ENCODE data around the gene ARHGAP15.

Gene ARHGAP15

GRCh38 chr2:143691121-143691520 is 561.9 kb downstream of the ARHGAP15 start:
- no peak overlapping the region for H3K4me3 Mint-ChIP-seq
- H3K4me1 Mint-ChIP-seq, result peaks cover 22% of the 10 kb centered on the region
- H3K9me3 Mint-ChIP-seq, result no peaks in the 10 kb centered on the region
- H3K27ac Mint-ChIP-seq, result no peak overlapping the region
- H3K36me3 Mint-ChIP-seq, result peaks cover 25% of the 10 kb centered on the region
- no peaks in the 10 kb centered on the region for H3K27me3 Mint-ChIP-seq

GRCh38 chr2:143692162-143692561 is 562.9 kb downstream of the ARHGAP15 start:
- Mint-ChIP-seq H3K36me3 (peaks cover 22% of the 10 kb centered on the region), H3K27ac (no peak overlapping the region), H3K4me1 (peaks cover 16% of the 10 kb centered on the region), H3K27me3 (no peaks in the 10 kb centered on the region), H3K9me3 (no peaks in the 10 kb centered on the region), H3K4me3 (no peak overlapping the region)

- Mint-ChIP-seq H3K9me3 (no peaks in the 10 kb centered on the region), H3K27ac (no peak overlapping the region), H3K36me3 (peaks cover 25% of the 10 kb centered on the region), H3K4me3 (no peak overlapping the region), H3K4me1 (peaks cover 11% of the 10 kb centered on the region), H3K27me3 (no peaks in the 10 kb centered on the region)
Observed at GRCh38 chr2:143692967-143693366, 563.7 kb downstream of the ARHGAP15 start.

- H3K9me3 Mint-ChIP-seq, result no peaks in the 10 kb centered on the region
- peaks cover under 1% of the 10 kb centered on the region for H3K4me1 Mint-ChIP-seq
- no peak overlapping the region for H3K27ac Mint-ChIP-seq
- no peaks in the 10 kb centered on the region for H3K27me3 Mint-ChIP-seq
- peaks cover 20% of the 10 kb centered on the region for H3K36me3 Mint-ChIP-seq
- H3K4me3 Mint-ChIP-seq, result no peak overlapping the region
Observed at GRCh38 chr2:143694335-143694734, 565.1 kb downstream of the ARHGAP15 start.

GRCh38 chr2:143696651-143697050 is 567.4 kb downstream of the ARHGAP15 start:
- H3K27ac Mint-ChIP-seq, result no peak overlapping the region
- H3K36me3 Mint-ChIP-seq, result peaks cover 19% of the 10 kb centered on the region
- H3K4me3 Mint-ChIP-seq, result no peak overlapping the region
- no peaks in the 10 kb centered on the region for H3K9me3 Mint-ChIP-seq
- no peaks in the 10 kb centered on the region for H3K4me1 Mint-ChIP-seq
- no peaks in the 10 kb centered on the region for H3K27me3 Mint-ChIP-seq

GRCh38 chr2:143697744-143698143 is 568.5 kb downstream of the ARHGAP15 start:
- H3K36me3 Mint-ChIP-seq, result peaks cover 18% of the 10 kb centered on the region
- H3K27me3 Mint-ChIP-seq, result no peaks in the 10 kb centered on the region
- H3K27ac Mint-ChIP-seq, result peak overlapping the region; percentile 10
- no peaks in the 10 kb centered on the region for H3K4me1 Mint-ChIP-seq
- no peaks in the 10 kb centered on the region for H3K9me3 Mint-ChIP-seq
- H3K4me3 Mint-ChIP-seq, result no peak overlapping the region

GRCh38 chr2:143698352-143698751 is 569.1 kb downstream of the ARHGAP15 start:
- H3K4me3 Mint-ChIP-seq, result no peak overlapping the region
- no peaks in the 10 kb centered on the region for H3K9me3 Mint-ChIP-seq
- no peaks in the 10 kb centered on the region for H3K27me3 Mint-ChIP-seq
- peak overlapping the region; percentile 17 for H3K27ac Mint-ChIP-seq
- peaks cover 19% of the 10 kb centered on the region for H3K36me3 Mint-ChIP-seq
- H3K4me1 Mint-ChIP-seq, result no peaks in the 10 kb centered on the region

- peaks cover under 1% of the 10 kb centered on the region for H3K4me1 Mint-ChIP-seq
- H3K27ac Mint-ChIP-seq, result no peak overlapping the region
- no peaks in the 10 kb centered on the region for H3K27me3 Mint-ChIP-seq
- H3K36me3 Mint-ChIP-seq, result peaks cover 26% of the 10 kb centered on the region
- no peaks in the 10 kb centered on the region for H3K9me3 Mint-ChIP-seq
- H3K4me3 Mint-ChIP-seq, result no peak overlapping the region
Observed at GRCh38 chr2:143698888-143699570, 569.8 kb downstream of the ARHGAP15 start.

- Mint-ChIP-seq H3K27ac (no peak overlapping the region), H3K9me3 (no peaks in the 10 kb centered on the region), H3K36me3 (peaks cover 40% of the 10 kb centered on the region), H3K4me1 (peaks cover 11% of the 10 kb centered on the region), H3K27me3 (no peaks in the 10 kb centered on the region), H3K4me3 (no peak overlapping the region)
Observed at GRCh38 chr2:143700865-143701264, 571.6 kb downstream of the ARHGAP15 start.

GRCh38 chr2:143701785-143702184 is 572.6 kb downstream of the ARHGAP15 start:
- peaks cover 39% of the 10 kb centered on the region for H3K36me3 Mint-ChIP-seq
- no peak overlapping the region for H3K4me3 Mint-ChIP-seq
- H3K27ac Mint-ChIP-seq, result no peak overlapping the region
- H3K4me1 Mint-ChIP-seq, result peaks cover 13% of the 10 kb centered on the region
- H3K27me3 Mint-ChIP-seq, result no peaks in the 10 kb centered on the region
- peaks cover 1% of the 10 kb centered on the region for H3K9me3 Mint-ChIP-seq

GRCh38 chr2:143702931-143703330 is 573.7 kb downstream of the ARHGAP15 start:
- peaks cover 16% of the 10 kb centered on the region for H3K4me1 Mint-ChIP-seq
- H3K27me3 Mint-ChIP-seq, result no peaks in the 10 kb centered on the region
- peaks cover 11% of the 10 kb centered on the region for H3K9me3 Mint-ChIP-seq
- H3K4me3 Mint-ChIP-seq, result no peak overlapping the region
- no peak overlapping the region for H3K27ac Mint-ChIP-seq
- H3K36me3 Mint-ChIP-seq, result peaks cover 47% of the 10 kb centered on the region

- Mint-ChIP-seq H3K27ac (no peak overlapping the region), H3K4me3 (no peak overlapping the region), H3K36me3 (peaks cover 52% of the 10 kb centered on the region), H3K9me3 (peaks cover 11% of the 10 kb centered on the region), H3K27me3 (no peaks in the 10 kb centered on the region), H3K4me1 (peaks cover 16% of the 10 kb centered on the region)
Observed at GRCh38 chr2:143704451-143705106, 575.4 kb downstream of the ARHGAP15 start.

- Mint-ChIP-seq H3K4me1 (peaks cover 18% of the 10 kb centered on the region), H3K9me3 (peaks cover 17% of the 10 kb centered on the region), H3K27me3 (no peaks in the 10 kb centered on the region), H3K36me3 (peaks cover 58% of the 10 kb centered on the region), H3K4me3 (no peak overlapping the region), H3K27ac (no peak overlapping the region)
Observed at GRCh38 chr2:143705108-143705707, 576.0 kb downstream of the ARHGAP15 start.

- Mint-ChIP-seq H3K27ac (no peak overlapping the region), H3K27me3 (no peaks in the 10 kb centered on the region), H3K36me3 (peaks cover 66% of the 10 kb centered on the region), H3K9me3 (peaks cover 20% of the 10 kb centered on the region), H3K4me3 (no peak overlapping the region), H3K4me1 (peaks cover 23% of the 10 kb centered on the region)
Observed at GRCh38 chr2:143706354-143706753, 577.1 kb downstream of the ARHGAP15 start.

- Mint-ChIP-seq H3K4me1 (peaks cover 32% of the 10 kb centered on the region), H3K36me3 (peaks cover 74% of the 10 kb centered on the region), H3K9me3 (peaks cover 20% of the 10 kb centered on the region), H3K27me3 (no peaks in the 10 kb centered on the region), H3K4me3 (no peak overlapping the region), H3K27ac (peak overlapping the region; percentile 48)
Observed at GRCh38 chr2:143708682-143709081, 579.5 kb downstream of the ARHGAP15 start.

GRCh38 chr2:143710196-143710595 is 581.0 kb downstream of the ARHGAP15 start:
- Mint-ChIP-seq H3K27me3 (no peaks in the 10 kb centered on the region), H3K4me3 (no peak overlapping the region), H3K36me3 (peaks cover 66% of the 10 kb centered on the region), H3K27ac (no peak overlapping the region), H3K4me1 (peaks cover 31% of the 10 kb centered on the region), H3K9me3 (peaks cover 20% of the 10 kb centered on the region)

Measured in activated naive CD4-positive, alpha-beta T cell treated with anti-CD3 and anti-CD28 coated beads, Interleukin-2, amount 50 U/mL, for 24 hours (primary cell).